Gastrocnemius medialis (tissue), 4 donors: ENCODE measurements around the gene GARS1. TPM values are rescaled to one million over a fixed set of nuclear protein-coding genes. Genes with fewer than 3 reads are reported as not detected.

Experiments used
- ATAC-seq, 2 donors: fragments of 150-250 bp; one replicate each; pipeline ENCODE4 v1.9.1; 2016
- DNase-seq, 2 donors: peaks; one replicate each; pipeline ENCODE4 v3.0.0-alpha.2; 2019
- H3K27ac ChIP-seq, 4 donors: fragments of 200-600 bp; sonication (generic); 1 replicate in 1 of 4; 2 replicates in 3 of 4; pipeline ENCODE4 v1.5.1; 2016 to 2018; ENCODE audit warnings: mild to moderate bottlenecking in 2 of 4, moderate library complexity in 1 of 4
- H3K27me3 ChIP-seq, 3 donors: fragments of 200-600 bp; sonication (generic) in 2 of 3; 1 replicate in 1 of 3; 2 replicates in 2 of 3; pipeline versions ENCODE4 v1.5.1 to v1.6.0; 2016 to 2019; ENCODE audit warnings: mild to moderate bottlenecking in 1 of 3, moderate library complexity in 1 of 3
- H3K36me3 ChIP-seq, 2 donors: fragments of 200-600 bp; sonication (generic) in 1 of 2; one replicate each; pipeline ENCODE4 v1.5.1; 2017 to 2018
- H3K4me1 ChIP-seq, 2 donors: fragments of 200-600 bp; sonication (generic) in 1 of 2; one replicate each; pipeline ENCODE4 v1.5.1; 2016 to 2017; ENCODE audit warnings: mild to moderate bottlenecking in 2 of 2
- H3K4me3 ChIP-seq, 4 donors: fragments of 200-600 bp; sonication (generic) in 3 of 4; 1 replicate in 1 of 4; 2 replicates in 3 of 4; pipeline ENCODE4 v1.5.1; 2016 to 2019; ENCODE audit warnings: mild to moderate bottlenecking in 2 of 4
- H3K9me3 ChIP-seq, 3 donors: fragments of 200-600 bp; sonication (generic) in 2 of 3; 1 replicate in 1 of 3; 2 replicates in 2 of 3; pipeline ENCODE4 v1.5.1; 2016 to 2019
- POLR2A ChIP-seq, 2 donors: fragments of 450-650 bp; IDR thresholded peaks; one replicate each; pipeline ENCODE4 v1.6.1; 2017; ENCODE audit warnings: antibody characterized with exemption in 2 of 2, mild to moderate bottlenecking in 2 of 2, moderate library complexity in 2 of 2
- in situ Hi-C, 4 donors: fragments of 200-750 bp; cut with MboI; loops; one replicate each; pipeline versions ENCODE4 v1.15.0 to v1.8.0; 2017; ENCODE audit warnings: low sequenced_read_pairs in 4 of 4
- intact Hi-C: fragments of 100-400 bp; cut with DNase I; formaldehyde crosslinking; loops from one replicate; pipeline ENCODE4 v1.15.1; 2023; ENCODE audit warnings: low total_unique reads
- total RNA-seq, 4 donors: library from RNA; depleted of rRNA; stranded (reverse); fragments of >200 nt; gene quantifications; one replicate each; pipeline versions ENCODE4 v1.1.0 to v1.2.3, GENCODE V29; 2016
- TF ChIP-seq, protein P1 (sequence below), 5 experiments: fragments of 450-650 bp in 3 of 5; fragments of 200-600 bp in 2 of 5; sonication (generic) in 2 of 5; IDR thresholded peaks in 4 of 5; conservative IDR thresholded peaks in 1 of 5; 1 replicate in 4 of 5; 2 replicates in 1 of 5; pipeline ENCODE4 v1.5.1; 2016 to 2019; ENCODE audit warnings: antibody characterized with exemption in 5 of 5, mild to moderate bottlenecking in 3 of 5, moderate library complexity in 3 of 5

The GARS1 gene
- total RNA-seq, 4 donors from 2014 or later: 52.1 to 67.7 (median 60.1) TPM

DNA sequence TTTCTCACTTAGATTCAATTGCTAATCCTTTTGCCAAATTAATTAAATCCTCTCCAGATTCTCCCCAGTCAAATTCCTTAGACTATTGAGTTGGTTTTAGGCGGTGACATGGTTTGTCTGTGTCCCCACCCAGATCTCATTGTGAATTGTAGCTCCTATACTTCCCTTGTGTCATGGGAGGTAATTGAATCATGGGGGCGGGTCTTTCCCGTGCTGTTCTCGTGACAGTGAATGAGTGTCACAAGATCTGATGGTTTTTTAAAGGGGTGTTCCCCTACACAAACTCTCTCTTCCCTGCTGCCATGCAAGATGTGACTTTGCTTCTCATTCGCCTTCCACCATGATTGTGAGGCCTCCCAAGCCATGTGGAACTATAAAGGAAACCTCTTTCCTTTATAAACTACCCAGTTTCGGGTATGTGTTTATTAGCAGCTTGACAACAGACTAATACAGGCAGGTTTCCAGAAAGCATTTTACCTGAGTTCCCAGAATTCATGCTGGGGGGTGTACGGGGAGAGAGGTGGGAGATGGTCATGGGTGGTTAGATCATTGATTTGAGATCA is 44.7 kb upstream of the GARS1 start:
- Histone ChIP-seq H3K27me3 (no peaks in the 10 kb centered on the region), H3K9me3 (no peaks in the 10 kb centered on the region), H3K27ac (peak overlapping the region in 3 of 4 donors; percentile 16 to 78 (median 68)), H3K36me3 (no peaks in the 10 kb centered on the region), H3K4me3 (no peak overlapping the region), H3K4me1 (peaks cover 12 to 15% of the 10 kb centered on the region in 2 donors)
- intact Hi-C loops (loop anchor here (1.0 to 5.0 kb wide), 2 partner anchors 14 to 38 kb away; no protein-coding TSS in a partner anchor), in situ Hi-C loops (loop anchor here in 1 of 4 donors (25.0 kb wide), 1 partner anchor 388 kb away; no protein-coding TSS in a partner anchor)
- DNase-seq (no peak), ATAC-seq (no peak)
- TF ChIP-seq POLR2A (IDR thresholded peaks at IDR 0.05): no peak
- TF ChIP-seq, protein P1, sequence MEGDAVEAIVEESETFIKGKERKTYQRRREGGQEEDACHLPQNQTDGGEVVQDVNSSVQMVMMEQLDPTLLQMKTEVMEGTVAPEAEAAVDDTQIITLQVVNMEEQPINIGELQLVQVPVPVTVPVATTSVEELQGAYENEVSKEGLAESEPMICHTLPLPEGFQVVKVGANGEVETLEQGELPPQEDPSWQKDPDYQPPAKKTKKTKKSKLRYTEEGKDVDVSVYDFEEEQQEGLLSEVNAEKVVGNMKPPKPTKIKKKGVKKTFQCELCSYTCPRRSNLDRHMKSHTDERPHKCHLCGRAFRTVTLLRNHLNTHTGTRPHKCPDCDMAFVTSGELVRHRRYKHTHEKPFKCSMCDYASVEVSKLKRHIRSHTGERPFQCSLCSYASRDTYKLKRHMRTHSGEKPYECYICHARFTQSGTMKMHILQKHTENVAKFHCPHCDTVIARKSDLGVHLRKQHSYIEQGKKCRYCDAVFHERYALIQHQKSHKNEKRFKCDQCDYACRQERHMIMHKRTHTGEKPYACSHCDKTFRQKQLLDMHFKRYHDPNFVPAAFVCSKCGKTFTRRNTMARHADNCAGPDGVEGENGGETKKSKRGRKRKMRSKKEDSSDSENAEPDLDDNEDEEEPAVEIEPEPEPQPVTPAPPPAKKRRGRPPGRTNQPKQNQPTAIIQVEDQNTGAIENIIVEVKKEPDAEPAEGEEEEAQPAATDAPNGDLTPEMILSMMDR (IDR thresholded peaks at IDR 0.05 in 4 of 5, conservative IDR thresholded peaks at IDR 0.05 in 1 of 5): no peak

DNA sequence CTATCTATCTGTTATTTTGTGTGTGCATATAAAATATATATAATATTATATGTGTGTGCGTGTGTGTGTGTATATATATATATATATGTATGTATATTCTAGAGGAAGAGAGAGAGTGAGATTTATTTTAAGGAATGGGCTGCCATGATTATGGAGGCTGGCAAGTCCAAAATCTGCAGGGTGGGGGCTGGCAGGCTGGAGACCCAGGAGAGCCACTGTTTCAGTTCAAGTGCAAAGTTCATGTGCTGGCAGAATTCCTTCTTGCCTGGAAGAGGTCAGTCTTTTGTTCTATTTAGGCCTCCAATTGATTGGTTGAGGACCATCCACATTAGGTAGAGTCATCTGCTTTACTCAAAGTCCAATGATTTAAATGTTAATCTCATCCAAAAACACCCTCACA is 42.3 kb upstream of the GARS1 start:
- TF ChIP-seq, protein P1 (IDR thresholded peaks at IDR 0.05 in 4 of 5, conservative IDR thresholded peaks at IDR 0.05 in 1 of 5): no peak
- no peak for TF ChIP-seq POLR2A (IDR thresholded peaks at IDR 0.05)
- Histone ChIP-seq H3K27ac (no peak overlapping the region), H3K4me1 (peaks cover 12 to 15% of the 10 kb centered on the region in 2 donors), H3K9me3 (no peaks in the 10 kb centered on the region), H3K27me3 (no peaks in the 10 kb centered on the region), H3K36me3 (no peaks in the 10 kb centered on the region), H3K4me3 (no peak overlapping the region)
- ATAC-seq (no peak), DNase-seq (no peak)
- in situ Hi-C loops: loop anchor here in 1 of 4 donors (25.0 kb wide), 1 partner anchor 390 kb away; no protein-coding TSS in a partner anchor
- intact Hi-C loops: no loop called here

DNA sequence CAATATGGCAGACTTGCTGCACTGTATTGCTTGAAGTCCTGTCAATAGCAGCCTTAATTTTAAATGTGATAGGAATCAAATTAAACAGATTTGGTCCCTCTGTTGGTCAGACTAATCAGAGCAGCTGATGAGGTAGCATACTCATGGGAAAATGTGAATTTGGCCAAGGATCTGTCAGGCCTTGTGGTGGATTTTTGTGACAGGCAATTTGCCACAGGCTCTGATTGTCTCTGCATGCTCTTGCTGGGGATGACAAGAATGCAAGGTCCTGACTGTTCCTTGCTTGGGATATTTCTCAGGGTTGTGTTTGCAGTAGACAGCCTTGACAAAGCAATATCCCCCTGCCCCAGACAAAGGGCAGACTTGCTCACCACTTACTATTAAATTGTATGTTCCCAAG is 41.5 kb upstream of the GARS1 start:
- TF ChIP-seq, protein P1 (IDR thresholded peaks at IDR 0.05 in 4 of 5, conservative IDR thresholded peaks at IDR 0.05 in 1 of 5): no peak
- no peak for TF ChIP-seq POLR2A (IDR thresholded peaks at IDR 0.05)
- Histone ChIP-seq H3K36me3 (no peaks in the 10 kb centered on the region), H3K4me3 (no peak overlapping the region), H3K27ac (no peak overlapping the region), H3K27me3 (no peaks in the 10 kb centered on the region), H3K4me1 (peaks cover 12 to 15% of the 10 kb centered on the region in 2 donors), H3K9me3 (no peaks in the 10 kb centered on the region)
- intact Hi-C loops: no loop called here
- ATAC-seq (no peak), DNase-seq (no peak)
- in situ Hi-C loops: loop anchor here in 1 of 4 donors (25.0 kb wide), 1 partner anchor 391 kb away; no protein-coding TSS in a partner anchor

DNA sequence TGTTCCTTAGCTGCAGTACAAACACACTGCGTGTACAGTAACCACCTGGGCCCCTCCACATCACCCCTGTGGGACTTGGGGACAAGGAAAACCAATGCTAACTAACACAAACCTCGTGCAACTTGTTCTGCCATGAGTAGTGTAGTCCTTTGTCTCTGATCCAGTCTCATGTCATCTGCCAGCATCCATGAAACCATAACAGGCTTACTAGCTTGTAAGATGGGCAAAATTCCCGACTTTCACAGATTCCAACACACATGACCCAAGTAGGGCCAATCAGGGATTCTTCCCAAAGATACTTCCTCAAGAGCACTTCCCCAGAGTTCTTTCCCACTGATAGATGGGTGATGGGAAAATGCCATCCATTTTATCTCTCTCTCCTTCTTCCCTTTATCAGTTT is 41.1 kb upstream of the GARS1 start:
- no peaks in the 10 kb centered on the region for H3K27me3 ChIP-seq
- H3K4me1 ChIP-seq: peaks cover 12 to 15% of the 10 kb centered on the region in 2 donors
- ATAC-seq (no peak), DNase-seq (no peak)
- H3K9me3 ChIP-seq: no peaks in the 10 kb centered on the region
- TF ChIP-seq, protein P1 (IDR thresholded peaks at IDR 0.05 in 4 of 5, conservative IDR thresholded peaks at IDR 0.05 in 1 of 5): no peak
- TF ChIP-seq POLR2A (IDR thresholded peaks at IDR 0.05): no peak
- H3K27ac ChIP-seq: no peak overlapping the region
- in situ Hi-C loops (loop anchor here in 1 of 4 donors (25.0 kb wide), 1 partner anchor 391 kb away; no protein-coding TSS in a partner anchor), intact Hi-C loops (no loop called here)
- no peaks in the 10 kb centered on the region for H3K36me3 ChIP-seq
- no peak overlapping the region for H3K4me3 ChIP-seq
